GM21825 (cell line): ENCODE measurements around the gene ZFHX3.

Experiments used
- ATAC-seq: cut with Tn5 transposase; IDR thresholded peaks from one replicate; pipeline ENCODE4 v1.9.1; 2021; ENCODE audit warnings: mild to moderate bottlenecking, moderate library complexity; ENCODE audit not compliant: unreplicated experiment

Gene ZFHX3

GRCh38 chr16:72886346-72886974 is 161.5 kb downstream of the ZFHX3 start:
- no peak for ATAC-seq

DNA sequence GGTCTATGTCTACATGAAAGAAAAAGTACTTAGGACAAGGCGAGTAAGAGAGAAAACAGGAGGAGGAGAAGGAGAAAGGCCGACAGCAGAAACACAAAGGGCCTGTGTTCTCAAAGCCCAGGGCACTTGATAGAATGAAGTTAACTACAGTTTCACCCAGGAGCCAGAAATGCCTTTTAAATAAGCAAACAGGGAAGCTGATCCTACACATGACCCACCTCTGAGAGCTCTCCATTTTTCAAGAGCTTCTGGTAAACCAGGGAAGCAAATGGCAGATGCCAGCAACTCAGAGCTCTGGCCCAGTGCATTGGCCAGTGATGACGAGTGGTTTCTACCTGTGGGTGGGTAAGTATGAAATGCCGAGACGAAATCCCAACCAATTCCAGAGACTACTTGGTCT is 163.4 kb downstream of the ZFHX3 start:
- ATAC-seq = no peak

GRCh38 chr16:72884037-72884436 is 163.9 kb downstream of the ZFHX3 start:
- ATAC-seq = no peak

DNA sequence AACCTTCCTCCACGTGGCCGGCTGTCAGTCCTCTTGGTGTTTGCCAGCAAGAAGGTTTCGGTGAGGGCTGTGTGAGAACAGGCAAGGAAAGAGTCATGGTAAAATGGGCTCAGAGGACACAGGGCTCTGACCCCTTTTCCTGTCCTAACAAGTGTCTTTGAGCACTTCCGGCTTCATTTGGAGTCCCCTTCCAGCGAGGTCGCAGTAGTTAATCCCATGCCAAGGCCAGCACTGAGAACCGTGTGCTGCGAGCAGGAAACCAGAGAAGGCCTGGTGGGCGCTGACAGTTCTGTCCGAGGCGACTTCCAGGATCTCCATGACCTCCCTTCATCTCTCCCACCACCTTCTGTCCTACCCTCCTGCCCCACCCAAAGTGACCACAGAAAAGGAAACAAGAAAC is 168.1 kb downstream of the ZFHX3 start:
- no peak for ATAC-seq

DNA sequence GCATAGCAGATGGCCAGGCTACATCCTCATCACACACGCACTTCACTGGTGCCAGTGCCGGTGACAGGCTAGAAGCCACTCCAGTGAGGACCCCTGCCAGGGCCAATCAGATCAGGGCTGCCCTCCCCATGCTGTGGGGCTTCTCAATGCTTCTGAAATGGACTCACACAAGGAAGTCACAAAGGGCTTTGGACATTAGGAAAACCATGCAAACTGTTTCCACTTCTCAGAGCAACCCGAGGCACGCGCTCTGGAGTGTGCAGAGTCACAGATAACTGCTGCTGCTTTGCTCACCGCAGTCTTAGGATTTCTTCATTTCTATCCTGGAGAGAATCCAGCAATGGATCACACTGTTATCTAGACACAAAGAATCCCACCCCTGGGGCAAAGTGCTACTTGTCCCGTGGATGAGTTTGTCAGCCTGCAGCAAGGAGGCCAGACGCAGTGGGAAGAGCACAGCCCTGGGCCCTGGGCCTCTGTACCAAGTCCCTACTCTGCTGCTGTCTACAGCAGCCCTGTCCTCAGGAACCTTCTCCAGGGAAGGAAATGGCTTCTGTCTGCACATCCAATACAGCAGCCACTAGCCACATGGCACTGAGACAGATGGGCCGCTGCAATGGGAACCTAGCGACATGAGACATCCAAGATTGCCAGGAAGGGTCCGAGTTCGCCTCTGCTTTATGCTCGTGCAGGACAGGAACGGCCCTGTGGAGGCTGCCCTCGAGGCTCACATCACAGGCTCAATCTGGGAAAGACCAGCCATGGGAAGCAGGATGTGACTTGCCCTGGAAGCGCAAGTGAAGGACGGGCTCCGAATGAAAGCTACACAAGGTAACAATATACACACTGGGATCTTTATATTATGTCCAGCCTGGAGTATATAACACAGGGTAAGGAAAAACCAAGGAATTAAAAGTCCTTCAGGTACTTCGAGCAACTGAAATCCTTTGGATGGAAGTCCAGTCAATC is 169.3 kb downstream of the ZFHX3 start:
- ATAC-seq = no peak

- ATAC-seq = no peak
Observed at GRCh38 chr16:72877374-72878028, 170.4 kb downstream of the ZFHX3 start.

DNA sequence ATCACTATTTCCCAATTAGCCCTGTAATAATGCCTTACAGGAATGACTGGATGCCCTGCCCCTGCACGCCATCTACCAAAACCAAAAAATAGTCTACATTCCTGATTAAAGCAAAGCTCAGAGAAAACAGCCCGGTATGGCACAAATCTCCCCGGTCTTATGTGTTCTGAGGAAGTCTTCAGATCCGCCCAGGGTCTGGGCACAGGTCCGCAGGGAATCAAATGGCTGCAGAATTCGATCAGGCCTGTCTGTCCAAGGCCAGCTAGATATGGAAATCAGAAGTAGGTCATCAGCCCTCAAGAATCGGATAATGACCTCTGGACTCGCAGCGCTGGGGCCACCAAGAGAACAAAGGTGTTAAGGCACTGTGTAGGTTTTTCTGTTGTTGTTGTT is 171.0 kb downstream of the ZFHX3 start:
- no peak for ATAC-seq

- ATAC-seq = no peak
Observed at GRCh38 chr16:72876221-72876620, 171.7 kb downstream of the ZFHX3 start.

DNA sequence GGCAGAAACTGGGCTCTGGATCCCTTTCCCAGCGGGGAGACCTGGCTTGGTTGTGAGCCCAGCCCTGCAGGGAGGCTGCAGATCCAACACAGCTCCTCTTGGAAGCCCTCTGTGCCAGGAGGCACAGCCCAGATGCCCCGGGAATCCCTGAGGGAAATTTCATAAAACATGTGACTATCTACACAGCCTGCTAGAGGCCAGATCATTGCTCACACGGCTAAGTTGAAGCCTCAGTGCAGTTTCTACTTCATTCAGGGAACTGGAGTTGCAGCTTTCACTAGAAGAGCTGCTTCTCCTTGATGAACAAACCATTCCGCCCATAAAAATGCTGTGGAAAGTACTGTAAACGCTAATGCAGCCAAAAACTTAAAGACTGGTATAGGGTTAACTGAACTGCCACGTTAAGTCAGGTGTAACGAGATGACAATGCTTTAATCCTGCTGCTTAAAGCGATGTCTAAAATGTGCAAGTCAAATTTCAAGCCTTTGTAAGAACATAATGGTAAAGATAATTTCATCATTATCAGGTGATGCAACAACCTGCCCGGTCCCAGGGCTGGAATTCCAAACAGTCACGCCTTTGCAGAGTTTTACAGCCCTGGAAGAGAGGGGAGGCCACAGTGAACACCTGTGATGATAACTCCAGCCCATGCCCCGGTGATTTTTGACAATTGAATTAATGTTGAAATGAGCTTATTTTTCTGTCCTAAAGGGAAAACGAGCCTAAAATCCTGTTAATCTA is 172.5 kb downstream of the ZFHX3 start:
- no peak for ATAC-seq

DNA sequence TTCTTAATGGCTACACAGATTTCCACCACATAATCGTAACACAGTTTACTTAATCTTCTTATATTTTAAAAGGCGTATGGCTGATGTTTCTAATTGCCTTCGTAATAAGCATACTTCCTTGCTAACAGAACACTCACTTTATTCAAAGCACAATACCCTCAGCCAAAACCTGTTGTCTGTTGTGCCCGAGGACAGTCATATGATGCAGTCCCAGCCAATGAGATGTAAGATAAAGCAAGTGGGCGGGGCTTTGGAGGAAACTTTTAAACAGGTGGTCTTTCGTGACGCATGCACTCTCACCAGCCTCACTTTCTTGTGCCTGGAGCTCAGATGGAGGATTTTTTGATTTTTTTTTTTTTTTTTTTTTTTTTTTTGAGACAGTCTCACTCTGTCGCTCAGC is 174.1 kb downstream of the ZFHX3 start:
- no peak for ATAC-seq

GRCh38 chr16:72873044-72873443 is 174.9 kb downstream of the ZFHX3 start:
- no peak for ATAC-seq

DNA sequence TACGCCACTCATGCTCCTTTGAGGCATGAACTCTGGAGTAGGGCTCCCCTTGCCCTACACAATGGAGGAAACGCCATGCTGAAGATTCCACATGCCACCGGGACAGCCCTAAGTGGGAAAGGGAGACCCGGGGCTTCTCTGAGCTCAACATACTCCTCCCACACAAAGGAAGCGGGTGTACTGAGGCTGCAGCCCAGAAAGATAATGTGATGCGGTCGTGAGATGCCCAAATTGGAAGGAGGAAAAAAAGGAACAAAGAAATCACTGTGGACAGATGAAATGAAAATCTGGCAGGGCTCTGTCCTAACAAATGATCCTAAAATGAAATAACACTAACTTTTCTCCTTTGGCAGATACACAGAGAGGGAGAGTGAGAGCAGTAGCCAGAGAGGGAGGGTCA is 182.1 kb downstream of the ZFHX3 start:
- ATAC-seq = no peak

- ATAC-seq = no peak
Observed at GRCh38 chr16:72865258-72865657, 182.7 kb downstream of the ZFHX3 start.

DNA sequence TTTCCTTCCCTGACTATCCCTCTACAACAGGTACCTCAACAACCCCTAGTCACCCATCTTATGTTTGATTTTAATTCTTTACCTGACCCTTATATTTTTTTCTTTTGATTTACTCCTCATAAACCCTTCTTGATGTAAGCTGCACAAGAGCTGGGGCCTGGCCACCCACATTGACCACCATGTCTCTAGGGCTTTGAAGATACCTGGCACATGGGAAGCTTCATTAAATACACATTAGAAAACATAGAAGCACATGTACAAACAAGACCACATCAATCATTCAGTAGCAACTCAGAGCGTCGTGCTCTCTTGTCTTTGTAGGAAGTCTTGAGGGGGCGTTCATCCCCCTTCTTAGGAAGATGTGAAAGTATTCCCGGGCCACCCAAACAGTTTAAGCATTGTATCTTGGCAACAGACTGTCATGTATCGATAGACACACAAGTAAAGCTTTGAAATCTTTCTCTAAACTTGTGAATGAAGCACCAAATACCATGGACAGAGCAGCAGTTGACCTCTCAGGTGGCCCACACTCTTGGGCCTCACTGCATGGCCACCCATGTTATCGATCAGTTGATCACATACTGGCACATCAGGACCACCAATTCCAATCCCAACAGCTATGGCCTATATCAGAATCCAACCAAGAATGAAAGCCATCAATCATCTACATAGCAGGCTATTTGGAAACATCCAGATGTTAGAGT is 183.6 kb downstream of the ZFHX3 start:
- no peak for ATAC-seq

DNA sequence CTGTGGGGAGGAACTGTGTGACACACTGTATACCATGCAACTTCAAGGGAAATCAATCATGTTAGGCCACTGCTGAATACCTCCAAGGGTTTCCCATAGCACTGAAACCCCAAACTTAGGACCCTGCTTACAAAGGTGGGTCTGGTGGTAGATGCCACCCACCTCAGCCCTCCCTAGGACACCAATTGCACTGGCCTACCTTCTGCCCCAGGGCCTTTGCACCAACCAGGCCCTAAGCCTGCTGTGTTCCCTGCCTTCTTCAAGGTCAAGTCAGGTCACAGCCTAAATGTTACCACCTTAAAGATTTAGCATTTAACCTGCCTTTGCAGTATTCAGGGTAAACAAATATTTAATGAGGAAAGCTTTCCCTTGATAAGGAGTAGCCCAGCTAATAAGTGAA is 185.8 kb downstream of the ZFHX3 start:
- ATAC-seq = no peak

GRCh38 chr16:72860726-72861562 is 187.0 kb downstream of the ZFHX3 start:
- ATAC-seq = no peak

- ATAC-seq = no peak
Observed at GRCh38 chr16:72859581-72859980, 188.3 kb downstream of the ZFHX3 start.

GRCh38 chr16:72858665-72859493 is 189.0 kb downstream of the ZFHX3 start:
- no peak for ATAC-seq
